Lower lobe of right lung (tissue), 2 donors: Measurements from ENCODE around the gene NTF4. TPM values are rescaled to one million over a fixed set of nuclear protein-coding genes. Genes with fewer than 3 reads are reported as not detected.
A peak's percentile ranks its signal among the peaks of the same experiment; 100 is the strongest.

Source experiments
- ATAC-seq, 2 donors: fragments of 200-7000 bp; cut with Tn5 transposase; one replicate each; pipeline ENCODE4 v1.9.1; 2020 to 2022; ENCODE audit warnings: mild to moderate bottlenecking in 2 of 2, moderate library complexity in 2 of 2
- DNase-seq: peaks from one replicate; pipeline ENCODE4 v3.0.0-alpha.2; 2020
- H3K27ac ChIP-seq: fragments of 200-600 bp; one replicate; pipeline ENCODE4 v1.8.0; 2022
- H3K27me3 ChIP-seq: fragments of 200-600 bp; one replicate; pipeline ENCODE4 v1.8.0; 2022; ENCODE audit warnings: low read depth
- H3K36me3 ChIP-seq: fragments of 200-600 bp; one replicate; pipeline ENCODE4 v1.8.0; 2022; ENCODE audit warnings: mild to moderate bottlenecking
- H3K4me1 ChIP-seq: fragments of 200-600 bp; one replicate; pipeline ENCODE4 v1.8.0; 2022
- H3K4me3 ChIP-seq: fragments of 200-600 bp; one replicate; pipeline ENCODE4 v1.8.0; 2022; ENCODE audit warnings: mild to moderate bottlenecking
- H3K9me3 ChIP-seq: fragments of 200-600 bp; one replicate; pipeline ENCODE4 v1.8.0; 2022
- CTCF ChIP-seq: fragments of 200-600 bp; IDR thresholded peaks from one replicate; pipeline ENCODE4 v1.8.0; 2022; ENCODE audit warnings: antibody characterized with exemption, mild to moderate bottlenecking
- intact Hi-C: fragments of 100-400 bp; cut with DNase I; formaldehyde crosslinking; loops from one replicate; pipeline ENCODE4 v1.11.0; 2022
- total RNA-seq: library from RNA; stranded (reverse); fragmentation: NEBNext Ultra II Directional; extraction: Animal tissue kit (Norgen Biotek cat#: 25700); gene quantifications from one replicate; pipeline ENCODE4 v1.2.1, GENCODE V29; 2021
- donor health status: DM: no; HTN: yes; CAD: no; lungs with severe emphysema.

The NTF4 gene
- total RNA-seq, 1 donor from 2014 or later: 3.1 TPM

DNA sequence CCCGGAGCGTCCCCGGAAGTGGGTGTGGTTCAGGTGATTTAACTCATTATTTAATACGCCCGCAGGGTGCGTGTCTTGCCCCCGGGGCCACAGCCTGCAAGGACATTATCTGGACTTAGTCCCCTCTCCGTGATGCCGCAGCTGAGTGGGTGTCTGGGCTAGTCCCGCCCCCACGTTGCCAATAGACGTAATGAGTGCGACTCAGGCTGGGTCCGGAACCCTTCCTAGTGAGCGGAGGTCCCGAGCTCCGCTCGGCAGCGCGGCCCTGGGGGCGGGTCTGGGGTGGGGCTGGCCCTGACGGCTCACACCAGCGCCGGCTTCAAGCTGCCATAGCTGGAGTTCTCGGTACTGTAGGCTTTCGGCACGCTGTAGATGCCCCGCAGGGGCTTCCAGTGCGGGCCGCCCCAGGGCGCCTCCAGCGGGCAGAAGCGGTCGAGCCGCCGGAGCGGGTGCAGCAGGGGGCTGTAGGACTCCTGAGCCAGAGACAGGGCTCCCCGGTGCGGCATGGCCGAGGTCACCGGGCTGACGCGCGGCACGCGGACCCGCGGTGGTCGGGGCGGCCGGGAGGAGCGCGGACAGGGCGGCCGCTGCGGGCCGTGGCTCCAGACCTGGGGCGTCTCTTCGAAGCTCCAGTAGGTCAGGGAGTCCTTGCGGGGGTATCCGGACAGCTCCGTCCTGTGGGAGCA is 46.8 kb downstream of the NTF4 start:
- ATAC-seq (peak; percentile 73 to 80), DNase-seq (peak; percentile 67)
- peak; percentile 68 for TF ChIP-seq CTCF
- intact Hi-C loops: no loop called here
- Histone ChIP-seq H3K27ac (no peak overlapping the region), H3K27me3 (peaks cover 7% of the 10 kb centered on the region), H3K36me3 (peaks cover 20% of the 10 kb centered on the region), H3K4me3 (peak overlapping the region; percentile 54), H3K9me3 (no peaks in the 10 kb centered on the region), H3K4me1 (peaks cover 21% of the 10 kb centered on the region)

DNA sequence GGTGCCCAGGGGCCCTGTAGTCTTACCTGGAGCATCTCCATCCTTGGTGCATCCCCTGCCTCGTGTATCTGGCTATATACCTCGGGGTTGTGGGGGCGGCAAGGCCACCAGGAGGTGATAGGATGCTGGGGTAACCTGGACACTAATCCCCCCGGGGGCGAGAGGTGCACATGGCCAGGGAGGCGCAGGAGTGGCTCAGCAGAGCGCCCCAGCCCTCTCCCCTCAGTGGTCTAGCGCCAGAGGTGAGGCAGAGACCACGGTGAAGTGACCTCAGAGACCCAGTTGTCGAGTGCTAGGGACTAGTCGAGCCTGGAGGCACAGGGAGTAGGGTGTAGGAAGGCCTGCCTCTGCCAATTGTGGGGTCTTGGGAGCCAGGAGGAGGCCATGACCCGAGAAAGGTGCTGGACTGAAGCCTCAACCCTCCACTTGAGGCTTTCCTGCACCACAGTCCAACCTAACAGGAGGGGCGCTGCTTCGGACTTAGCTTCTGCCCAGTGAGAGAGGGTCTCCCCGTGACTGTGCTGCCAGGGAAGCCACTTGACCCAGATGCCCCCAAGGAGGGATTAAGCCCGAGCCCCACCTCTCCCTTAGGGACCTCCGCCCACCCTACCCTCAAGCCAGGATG is 47.5 kb downstream of the NTF4 start, which contains the start of gene LHB:
Gene LHB (minus strand): TSS at position 51 of the 625 bp plus-strand sequence. CDS start 10 bp downstream, at position 41.
- Histone ChIP-seq H3K27ac (no peak within 1 kb of the TSS), H3K36me3 (peaks cover 25% of the 10 kb centered on the region), H3K4me1 (peaks cover 21% of the 10 kb centered on the region), H3K4me3 (peak within 1 kb of the TSS; percentile 54), H3K9me3 (no peaks in the 10 kb centered on the region), H3K27me3 (peaks cover 7% of the 10 kb centered on the region)
- no peak for ATAC-seq
- DNase-seq: no peak
- intact Hi-C loops: no loop called here
- TF ChIP-seq CTCF: no peak

- peaks cover 7% of the 10 kb centered on the region for H3K27me3 ChIP-seq
- intact Hi-C loops: no loop called here
- no peak for DNase-seq
- ATAC-seq: no peak
- peaks cover 34% of the 10 kb centered on the region for H3K36me3 ChIP-seq
- no peak overlapping the region for H3K27ac ChIP-seq
- H3K9me3 ChIP-seq: no peaks in the 10 kb centered on the region
- no peak for TF ChIP-seq CTCF
- peaks cover 21% of the 10 kb centered on the region for H3K4me1 ChIP-seq
- H3K4me3 ChIP-seq: no peak overlapping the region
Observed at GRCh38 chr19:49016067-49016839, 48.4 kb downstream of the NTF4 start.

DNA sequence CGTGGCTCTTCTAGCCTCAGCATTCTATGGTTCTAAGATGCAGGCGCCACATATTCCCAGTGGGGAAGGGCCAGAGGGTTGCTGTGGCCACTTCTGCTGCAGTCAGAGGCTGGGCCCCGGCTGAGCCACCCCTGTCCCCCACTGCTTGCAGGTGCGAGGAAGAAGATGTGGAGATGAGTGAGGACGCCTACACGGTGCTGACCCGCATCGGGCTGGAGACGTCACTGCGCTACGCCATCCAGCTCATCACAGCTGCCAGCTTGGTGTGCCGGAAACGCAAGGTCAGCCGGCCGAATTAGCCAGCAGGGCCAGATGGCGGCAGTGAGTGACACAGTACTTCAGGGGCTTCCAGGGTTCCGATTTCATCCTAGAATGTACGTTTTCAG is 49.8 kb downstream of the NTF4 start:
- H3K4me1 ChIP-seq: peaks cover 21% of the 10 kb centered on the region
- no peak overlapping the region for H3K27ac ChIP-seq
- no peaks in the 10 kb centered on the region for H3K27me3 ChIP-seq
- H3K36me3 ChIP-seq: peaks cover 45% of the 10 kb centered on the region
- no peak overlapping the region for H3K4me3 ChIP-seq
- intact Hi-C loops: no loop called here
- H3K9me3 ChIP-seq: no peaks in the 10 kb centered on the region
- no peak for TF ChIP-seq CTCF
- no peak for DNase-seq
- no peak for ATAC-seq

DNA sequence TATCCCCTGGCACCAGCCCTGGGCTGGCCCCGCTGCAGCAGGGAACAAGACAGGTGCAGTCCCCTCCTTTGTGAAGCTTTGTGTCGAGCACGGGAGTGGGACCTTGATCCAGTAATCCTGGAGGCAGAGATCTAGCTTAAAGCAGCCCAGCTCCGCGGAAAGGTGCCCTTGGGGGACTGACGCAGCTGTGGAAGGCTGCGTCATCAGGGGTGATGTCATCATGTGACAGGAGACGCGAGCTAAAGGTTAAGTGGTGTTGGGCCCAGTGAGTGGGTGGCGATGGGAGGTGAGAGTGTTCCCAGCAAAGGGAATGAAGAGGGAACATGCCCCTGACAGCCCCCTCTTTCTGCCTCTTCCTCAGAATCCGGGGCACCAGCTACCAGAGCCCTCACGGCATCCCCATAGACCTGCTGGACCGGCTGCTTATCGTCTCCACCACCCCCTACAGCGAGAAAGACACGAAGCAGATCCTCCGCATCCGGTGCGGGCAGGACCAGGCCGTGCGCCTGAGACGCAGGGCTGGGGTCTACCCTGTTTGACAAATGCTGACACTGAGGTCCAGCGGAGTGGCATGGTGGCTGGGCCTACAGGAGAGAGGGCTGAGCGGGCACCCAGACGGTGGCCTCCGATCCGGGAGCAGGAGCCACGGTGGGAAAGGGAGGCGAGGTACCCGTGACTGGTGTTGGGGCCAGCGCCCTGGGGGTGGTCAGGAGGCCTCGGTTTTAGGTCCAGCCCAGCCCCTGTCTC is 50.3 kb downstream of the NTF4 start:
- Histone ChIP-seq H3K4me3 (no peak overlapping the region), H3K27me3 (no peaks in the 10 kb centered on the region), H3K27ac (no peak overlapping the region), H3K4me1 (peaks cover 20% of the 10 kb centered on the region), H3K9me3 (no peaks in the 10 kb centered on the region), H3K36me3 (peaks cover 51% of the 10 kb centered on the region)
- TF ChIP-seq CTCF: no peak
- ATAC-seq (no peak), DNase-seq (no peak)
- intact Hi-C loops: no loop called here
